SK-N-MC (cell line): ENCODE data around the gene SLC4A9.

ENCODE experiments used
- DNase-seq: peaks from one replicate; pipeline ENCODE4 v3.0.0-alpha.2; 2011; ENCODE audit warnings: low read depth, low spot score
- H3K27ac ChIP-seq: fragments of 200-600 bp; sonication (generic); 2 replicates; pipeline ENCODE4 v1.5.1; 2016; ENCODE audit warnings: mixed run types
- H3K36me3 ChIP-seq: fragments of 200-600 bp; sonication (generic); 2 replicates; pipeline ENCODE4 v1.6.1; 2017; ENCODE audit warnings: antibody characterized with exemption, low read length, mixed read lengths; ENCODE audit not compliant: insufficient read depth
- H3K4me3 ChIP-seq: fragments of 200-600 bp; sonication (generic); 2 replicates; pipeline ENCODE4 v1.5.1; 2016
- H3K9ac ChIP-seq: fragments of 200-600 bp; sonication (generic); 2 replicates; pipeline ENCODE4 v1.8.0; 2017; ENCODE audit warnings: mixed run types, mixed read lengths; ENCODE audit not compliant: insufficient read length
- H3K9me3 ChIP-seq: fragments of 200-600 bp; sonication (generic); 2 replicates; pipeline ENCODE4 v1.6.1; 2017; ENCODE audit warnings: low read depth, mild to moderate bottlenecking, antibody characterized with exemption, low read length, moderate library complexity, mixed read lengths
- EZH2 ChIP-seq: fragments of 200-600 bp; sonication (generic); IDR thresholded peaks from one replicate; pipeline ENCODE4 v1.6.1; 2017; ENCODE audit warnings: antibody characterized with exemption
- FOXP2 ChIP-seq: optimal IDR thresholded peaks from 2 replicates; pipeline ENCODE3; 2011; ENCODE audit warnings: mild to moderate bottlenecking, moderate library complexity; ENCODE audit not compliant: insufficient read depth; ENCODE audit errors: extremely low read length, control extremely low read depth
- POLR2AphosphoS5 ChIP-seq: IDR thresholded peaks from 2 replicates; pipeline ENCODE4 v1.6.1; 2012; ENCODE audit warnings: mild to moderate bottlenecking, low read depth, low read length, borderline replicate concordance

Gene SLC4A9

DNA sequence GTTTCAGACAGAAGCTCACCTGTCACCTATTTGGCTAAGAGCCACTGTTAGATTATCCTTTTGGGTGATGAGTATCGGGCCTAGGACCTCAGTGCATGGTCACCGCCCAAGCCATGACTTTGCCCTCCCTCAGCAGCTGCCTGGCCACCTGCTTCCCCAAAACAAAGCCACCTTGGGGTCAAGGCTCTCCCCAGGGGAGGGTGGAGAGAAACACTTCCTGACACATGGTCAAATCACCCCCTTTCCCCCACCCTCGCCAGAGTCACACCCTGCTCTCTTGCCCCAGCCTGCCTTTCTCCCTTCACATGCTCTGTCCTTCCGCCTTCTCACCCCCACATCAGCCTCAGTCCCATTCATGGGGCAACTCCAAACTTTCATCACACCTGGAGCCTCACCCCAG, 11.9 kb upstream of the SLC4A9 start:
- no peak overlapping the region for H3K9ac ChIP-seq
- no peaks in the 10 kb centered on the region for H3K36me3 ChIP-seq
- no peak for DNase-seq
- H3K27ac ChIP-seq, result no peak overlapping the region
- H3K9me3 ChIP-seq, result no peaks in the 10 kb centered on the region
- H3K4me3 ChIP-seq, result no peak overlapping the region
- TF ChIP-seq EZH2, result no peak
- no peak for TF ChIP-seq FOXP2
- TF ChIP-seq POLR2AphosphoS5, result no peak

- Histone ChIP-seq H3K4me3 (no peak overlapping the region), H3K9ac (no peak overlapping the region), H3K9me3 (no peaks in the 10 kb centered on the region), H3K36me3 (no peaks in the 10 kb centered on the region), H3K27ac (no peak overlapping the region)
- TF ChIP-seq POLR2AphosphoS5, result no peak
- TF ChIP-seq FOXP2, result no peak
- TF ChIP-seq EZH2, result no peak
- DNase-seq, result no peak
Measured at GRCh38 chr5:140349244-140349643, 10.8 kb upstream of the SLC4A9 start.

DNA sequence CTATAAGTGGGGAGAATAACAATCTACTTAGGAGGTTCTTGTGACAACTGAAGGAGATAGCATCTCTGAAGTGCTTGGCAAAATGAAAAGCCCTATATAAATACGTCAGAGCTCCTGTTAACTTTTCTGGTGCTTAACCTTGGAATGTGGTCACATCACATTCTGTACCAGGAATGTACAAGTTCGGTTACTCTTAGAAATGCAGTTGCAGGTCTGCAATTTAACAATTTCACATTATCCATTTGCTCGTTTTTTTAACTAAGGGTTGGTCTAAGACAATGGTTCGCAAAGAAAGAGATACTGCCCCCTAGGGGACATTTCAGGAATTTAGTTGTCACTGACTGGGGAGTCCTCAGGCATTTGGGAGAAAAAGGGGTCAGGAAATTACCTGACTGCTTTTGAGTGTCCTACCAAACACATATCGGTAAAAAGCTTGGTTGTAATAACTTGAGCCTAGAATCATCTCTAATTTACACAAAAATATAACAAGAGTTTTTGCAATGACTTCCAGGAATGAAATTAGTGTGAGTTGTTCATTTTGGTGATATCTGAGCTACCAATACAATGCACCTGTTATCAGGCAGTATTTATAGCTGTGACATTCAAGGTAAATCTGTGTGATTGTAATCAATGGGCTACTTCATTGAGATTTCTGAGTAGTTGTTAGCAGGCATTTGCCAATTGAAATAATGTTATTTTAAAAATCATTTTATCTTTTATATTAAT, 8.2 kb upstream of the SLC4A9 start:
- Histone ChIP-seq H3K27ac (no peak overlapping the region), H3K9ac (no peak overlapping the region), H3K36me3 (no peaks in the 10 kb centered on the region), H3K4me3 (no peak overlapping the region), H3K9me3 (no peaks in the 10 kb centered on the region)
- no peak for TF ChIP-seq POLR2AphosphoS5
- no peak for TF ChIP-seq EZH2
- TF ChIP-seq FOXP2, result no peak
- DNase-seq, result no peak

GRCh38 chr5:140355546-140355945, 4.4 kb upstream of the SLC4A9 start:
- H3K9me3 ChIP-seq, result no peaks in the 10 kb centered on the region
- DNase-seq, result no peak
- H3K4me3 ChIP-seq, result no peak overlapping the region
- TF ChIP-seq FOXP2 (no peak), POLR2AphosphoS5 (no peak), EZH2 (no peak)
- no peak overlapping the region for H3K27ac ChIP-seq
- no peaks in the 10 kb centered on the region for H3K36me3 ChIP-seq
- no peak overlapping the region for H3K9ac ChIP-seq

GRCh38 chr5:140356853-140357725, 2.9 kb upstream of the SLC4A9 start:
- no peak for DNase-seq
- H3K4me3 ChIP-seq, result no peak overlapping the region
- H3K9ac ChIP-seq, result no peak overlapping the region
- H3K9me3 ChIP-seq, result no peaks in the 10 kb centered on the region
- H3K36me3 ChIP-seq, result no peaks in the 10 kb centered on the region
- no peak overlapping the region for H3K27ac ChIP-seq
- TF ChIP-seq FOXP2, result no peak
- TF ChIP-seq POLR2AphosphoS5, result no peak
- no peak for TF ChIP-seq EZH2

- Histone ChIP-seq H3K9me3 (no peaks in the 10 kb centered on the region), H3K27ac (no peak overlapping the region), H3K4me3 (no peak overlapping the region), H3K9ac (no peak overlapping the region), H3K36me3 (no peaks in the 10 kb centered on the region)
- no peak for TF ChIP-seq EZH2
- no peak for TF ChIP-seq POLR2AphosphoS5
- TF ChIP-seq FOXP2, result no peak
- no peak for DNase-seq
Measured at GRCh38 chr5:140357726-140358093, 2.3 kb upstream of the SLC4A9 start.

GRCh38 chr5:140358738-140359310, 1.2 kb upstream of the SLC4A9 start:
- no peak for DNase-seq
- Histone ChIP-seq H3K9ac (no peak overlapping the region), H3K27ac (no peak overlapping the region), H3K36me3 (no peaks in the 10 kb centered on the region), H3K4me3 (no peak overlapping the region), H3K9me3 (no peaks in the 10 kb centered on the region)
- TF ChIP-seq FOXP2 (no peak), POLR2AphosphoS5 (no peak), EZH2 (no peak)

- Histone ChIP-seq H3K9me3 (no peaks in the 10 kb centered on the region), H3K9ac (no peak overlapping the region), H3K27ac (no peak overlapping the region), H3K4me3 (no peak overlapping the region), H3K36me3 (no peaks in the 10 kb centered on the region)
- DNase-seq, result no peak
- TF ChIP-seq FOXP2, result no peak
- TF ChIP-seq EZH2, result no peak
- TF ChIP-seq POLR2AphosphoS5, result no peak
Measured at GRCh38 chr5:140360681-140361479, 886 bp downstream of the SLC4A9 start.
